Metanephros (tissue), 1 donor: Measurements from ENCODE around the gene CDR2. TPM values are rescaled to one million over a fixed set of nuclear protein-coding genes. Genes with fewer than 3 reads are reported as not detected.

Experiments
- total RNA-seq: library from RNA; depleted of rRNA; stranded (reverse); fragments of >200 nt; gene quantifications from one replicate; pipeline ENCODE4 v1.2.3, GENCODE V29; 2014

Gene CDR2
- total RNA-seq: 19.9 TPM

GRCh38 chr16:22374311-22375116 lies at the start of gene CDR2:
Gene CDR2, minus strand, starts transcription at chr16:22374619. Its CDS starts 310 bp downstream, at chr16:22374309.

GRCh38 chr16:22297114-22297870 lies 77.1 kb downstream of the CDR2 start, which contains the start of gene POLR3E:
Gene POLR3E, plus strand, starts transcription at chr16:22297409. Its CDS starts 5,560 bp downstream, at chr16:22302969.

Other genes starting within 250 kb of the CDR2 start
- 0.18 TPM for gene SDR42E2, start 212.1 kb downstream of the CDR2 start, total RNA-seq
- 37.8 TPM for gene EEF2K, start 168.3 kb downstream of the CDR2 start, total RNA-seq
- 48.3 TPM for gene POLR3E, start 77.2 kb downstream of the CDR2 start, total RNA-seq
- gene NPIPB5, start 136.3 kb upstream of the CDR2 start, total RNA-seq: 156 TPM